Activated naive CD8-positive, alpha-beta T cell treated with anti-CD3 and anti-CD28 coated beads for 36 hours (primary cell): ENCODE results near the gene PTPRD. TPM values are rescaled to one million over a fixed set of nuclear protein-coding genes. Genes with fewer than 3 reads are reported as not detected.

Source experiments
- DNase-seq: peaks from one replicate; pipeline ENCODE4 v3.0.0; 2021
- H3K27ac Mint-ChIP-seq: one replicate; pipeline ENCODE4 v1.8.0; 2022; ENCODE audit warnings: mild to moderate bottlenecking, moderate library complexity, mixed read lengths
- H3K27me3 Mint-ChIP-seq: one replicate; pipeline ENCODE4 v1.8.0; 2022; ENCODE audit warnings: mild to moderate bottlenecking, mixed read lengths
- H3K36me3 Mint-ChIP-seq: one replicate; pipeline ENCODE4 v1.8.0; 2021; ENCODE audit warnings: mild to moderate bottlenecking, mixed read lengths
- H3K4me1 Mint-ChIP-seq: one replicate; pipeline ENCODE4 v1.8.0; 2021; ENCODE audit warnings: mixed read lengths
- H3K4me3 Mint-ChIP-seq: one replicate; pipeline ENCODE4 v1.8.0; 2022; ENCODE audit warnings: mild to moderate bottlenecking, moderate library complexity, mixed read lengths
- H3K9me3 Mint-ChIP-seq: one replicate; pipeline ENCODE4 v1.8.0; 2022; ENCODE audit warnings: mixed read lengths
- total RNA-seq, 2 experiments: library from RNA; stranded (reverse); gene quantifications; one replicate each; pipeline ENCODE4 v1.2.3, GENCODE V29; 2021

Gene PTPRD
- total RNA-seq, 2 experiments from 2014 or later = 0.16 to 0.18 TPM

- Mint-ChIP-seq H3K27ac (no peak overlapping the region), H3K4me1 (no peaks in the 10 kb centered on the region), H3K27me3 (no peaks in the 10 kb centered on the region), H3K36me3 (no peaks in the 10 kb centered on the region), H3K9me3 (no peaks in the 10 kb centered on the region), H3K4me3 (no peak overlapping the region)
- DNase-seq = no peak
Observed at GRCh38 chr9:8745347-8745746, 1867.5 kb downstream of the PTPRD start.

GRCh38 chr9:8738945-8739344 lies 1873.9 kb downstream of the PTPRD start:
- H3K4me3 Mint-ChIP-seq = no peak overlapping the region
- no peak for DNase-seq
- no peaks in the 10 kb centered on the region for H3K4me1 Mint-ChIP-seq
- no peaks in the 10 kb centered on the region for H3K36me3 Mint-ChIP-seq
- H3K9me3 Mint-ChIP-seq = no peaks in the 10 kb centered on the region
- no peaks in the 10 kb centered on the region for H3K27me3 Mint-ChIP-seq
- H3K27ac Mint-ChIP-seq = no peak overlapping the region

GRCh38 chr9:8736805-8737204 lies 1876.0 kb downstream of the PTPRD start:
- no peak overlapping the region for H3K4me3 Mint-ChIP-seq
- peaks cover 6% of the 10 kb centered on the region for H3K27me3 Mint-ChIP-seq
- H3K9me3 Mint-ChIP-seq = no peaks in the 10 kb centered on the region
- no peak overlapping the region for H3K27ac Mint-ChIP-seq
- no peaks in the 10 kb centered on the region for H3K36me3 Mint-ChIP-seq
- no peaks in the 10 kb centered on the region for H3K4me1 Mint-ChIP-seq
- no peak for DNase-seq

- Mint-ChIP-seq H3K27ac (no peak overlapping the region), H3K4me3 (no peak overlapping the region), H3K9me3 (no peaks in the 10 kb centered on the region), H3K27me3 (peaks cover 11% of the 10 kb centered on the region), H3K36me3 (no peaks in the 10 kb centered on the region), H3K4me1 (no peaks in the 10 kb centered on the region)
- no peak for DNase-seq
Observed at GRCh38 chr9:8734760-8735159, 1878.0 kb downstream of the PTPRD start.

GRCh38 chr9:8733131-8733954 lies 1879.5 kb downstream of the PTPRD start:
- H3K4me1 Mint-ChIP-seq = no peaks in the 10 kb centered on the region
- no peak overlapping the region for H3K27ac Mint-ChIP-seq
- H3K36me3 Mint-ChIP-seq = no peaks in the 10 kb centered on the region
- peaks cover 13% of the 10 kb centered on the region for H3K27me3 Mint-ChIP-seq
- no peak overlapping the region for H3K4me3 Mint-ChIP-seq
- no peaks in the 10 kb centered on the region for H3K9me3 Mint-ChIP-seq
- no peak for DNase-seq

- H3K27me3 Mint-ChIP-seq = peaks cover 13% of the 10 kb centered on the region
- no peaks in the 10 kb centered on the region for H3K4me1 Mint-ChIP-seq
- DNase-seq = no peak
- no peaks in the 10 kb centered on the region for H3K9me3 Mint-ChIP-seq
- H3K27ac Mint-ChIP-seq = no peak overlapping the region
- no peak overlapping the region for H3K4me3 Mint-ChIP-seq
- no peaks in the 10 kb centered on the region for H3K36me3 Mint-ChIP-seq
Observed at GRCh38 chr9:8732367-8733075, 1880.3 kb downstream of the PTPRD start.

GRCh38 chr9:8730618-8731017 lies 1882.2 kb downstream of the PTPRD start:
- no peaks in the 10 kb centered on the region for H3K9me3 Mint-ChIP-seq
- no peak overlapping the region for H3K4me3 Mint-ChIP-seq
- DNase-seq = no peak
- H3K36me3 Mint-ChIP-seq = no peaks in the 10 kb centered on the region
- H3K27ac Mint-ChIP-seq = no peak overlapping the region
- no peaks in the 10 kb centered on the region for H3K4me1 Mint-ChIP-seq
- H3K27me3 Mint-ChIP-seq = peaks cover 13% of the 10 kb centered on the region

GRCh38 chr9:8728910-8729309 lies 1883.9 kb downstream of the PTPRD start:
- Mint-ChIP-seq H3K4me3 (no peak overlapping the region), H3K27ac (no peak overlapping the region), H3K27me3 (peaks cover 13% of the 10 kb centered on the region), H3K9me3 (no peaks in the 10 kb centered on the region), H3K4me1 (no peaks in the 10 kb centered on the region), H3K36me3 (no peaks in the 10 kb centered on the region)
- no peak for DNase-seq

GRCh38 chr9:8727191-8727590 lies 1885.6 kb downstream of the PTPRD start:
- DNase-seq = no peak
- no peaks in the 10 kb centered on the region for H3K9me3 Mint-ChIP-seq
- H3K27ac Mint-ChIP-seq = no peak overlapping the region
- H3K27me3 Mint-ChIP-seq = peaks cover 7% of the 10 kb centered on the region
- H3K36me3 Mint-ChIP-seq = no peaks in the 10 kb centered on the region
- H3K4me1 Mint-ChIP-seq = no peaks in the 10 kb centered on the region
- no peak overlapping the region for H3K4me3 Mint-ChIP-seq

- H3K27me3 Mint-ChIP-seq = peaks cover 7% of the 10 kb centered on the region
- H3K36me3 Mint-ChIP-seq = no peaks in the 10 kb centered on the region
- H3K27ac Mint-ChIP-seq = no peak overlapping the region
- H3K4me3 Mint-ChIP-seq = no peak overlapping the region
- no peaks in the 10 kb centered on the region for H3K4me1 Mint-ChIP-seq
- no peak for DNase-seq
- H3K9me3 Mint-ChIP-seq = no peaks in the 10 kb centered on the region
Observed at GRCh38 chr9:8726692-8727091, 1886.1 kb downstream of the PTPRD start.

GRCh38 chr9:8725635-8726034 lies 1887.2 kb downstream of the PTPRD start:
- H3K27ac Mint-ChIP-seq = no peak overlapping the region
- no peak overlapping the region for H3K4me3 Mint-ChIP-seq
- H3K36me3 Mint-ChIP-seq = no peaks in the 10 kb centered on the region
- H3K4me1 Mint-ChIP-seq = no peaks in the 10 kb centered on the region
- no peaks in the 10 kb centered on the region for H3K9me3 Mint-ChIP-seq
- DNase-seq = no peak
- H3K27me3 Mint-ChIP-seq = peaks cover 7% of the 10 kb centered on the region

GRCh38 chr9:8724284-8725018 lies 1888.4 kb downstream of the PTPRD start:
- H3K4me1 Mint-ChIP-seq = no peaks in the 10 kb centered on the region
- no peaks in the 10 kb centered on the region for H3K36me3 Mint-ChIP-seq
- no peak overlapping the region for H3K27ac Mint-ChIP-seq
- no peak overlapping the region for H3K4me3 Mint-ChIP-seq
- H3K27me3 Mint-ChIP-seq = no peaks in the 10 kb centered on the region
- DNase-seq = no peak
- no peaks in the 10 kb centered on the region for H3K9me3 Mint-ChIP-seq

GRCh38 chr9:8723195-8723594 lies 1889.6 kb downstream of the PTPRD start:
- H3K27ac Mint-ChIP-seq = no peak overlapping the region
- H3K36me3 Mint-ChIP-seq = no peaks in the 10 kb centered on the region
- H3K27me3 Mint-ChIP-seq = no peaks in the 10 kb centered on the region
- H3K9me3 Mint-ChIP-seq = no peaks in the 10 kb centered on the region
- DNase-seq = no peak
- no peaks in the 10 kb centered on the region for H3K4me1 Mint-ChIP-seq
- no peak overlapping the region for H3K4me3 Mint-ChIP-seq

- Mint-ChIP-seq H3K4me1 (no peaks in the 10 kb centered on the region), H3K27ac (no peak overlapping the region), H3K4me3 (no peak overlapping the region), H3K9me3 (no peaks in the 10 kb centered on the region), H3K27me3 (no peaks in the 10 kb centered on the region), H3K36me3 (no peaks in the 10 kb centered on the region)
- DNase-seq = no peak
Observed at GRCh38 chr9:8719833-8720486, 1892.8 kb downstream of the PTPRD start.
